Activated CD4-positive, alpha-beta T cell treated with anti-CD3 and anti-CD28 coated beads for 1 hour (primary cell): Measurements from ENCODE around the gene MAPK7.
"Not testable (repeated sequence)": the region's sequence is repeated elsewhere in the genome, so short reads cannot be mapped to it uniquely, and the experiment has no call there.

Source experiments
- DNase-seq: peaks from one replicate; pipeline ENCODE4 v3.0.0-alpha.2; 2020

The MAPK7 gene

DNA sequence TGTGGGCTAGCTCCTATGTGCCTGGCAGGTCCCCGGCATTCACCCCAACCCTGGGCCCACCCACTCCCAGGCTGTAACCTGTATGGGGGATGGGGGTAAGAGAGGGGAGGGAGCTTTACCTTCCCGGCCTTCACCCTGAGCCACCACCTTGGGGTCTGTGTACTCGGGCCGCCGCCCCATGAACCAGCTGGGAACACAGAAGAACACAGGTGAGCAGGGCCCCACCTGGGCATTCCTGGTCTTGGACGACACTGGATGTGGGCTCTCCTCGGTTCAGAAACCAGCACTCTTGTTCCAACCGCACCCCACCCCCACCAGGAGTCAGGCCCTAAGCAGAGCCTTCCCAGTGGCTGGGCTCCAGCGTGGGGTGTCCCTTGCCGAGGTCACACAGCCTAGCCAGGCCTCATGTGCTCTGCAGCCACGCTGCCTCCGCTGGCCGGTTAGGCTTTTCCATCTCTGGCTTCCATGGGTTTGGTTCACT is 34.6 kb upstream of the MAPK7 start:
- DNase-seq = no peak

DNA sequence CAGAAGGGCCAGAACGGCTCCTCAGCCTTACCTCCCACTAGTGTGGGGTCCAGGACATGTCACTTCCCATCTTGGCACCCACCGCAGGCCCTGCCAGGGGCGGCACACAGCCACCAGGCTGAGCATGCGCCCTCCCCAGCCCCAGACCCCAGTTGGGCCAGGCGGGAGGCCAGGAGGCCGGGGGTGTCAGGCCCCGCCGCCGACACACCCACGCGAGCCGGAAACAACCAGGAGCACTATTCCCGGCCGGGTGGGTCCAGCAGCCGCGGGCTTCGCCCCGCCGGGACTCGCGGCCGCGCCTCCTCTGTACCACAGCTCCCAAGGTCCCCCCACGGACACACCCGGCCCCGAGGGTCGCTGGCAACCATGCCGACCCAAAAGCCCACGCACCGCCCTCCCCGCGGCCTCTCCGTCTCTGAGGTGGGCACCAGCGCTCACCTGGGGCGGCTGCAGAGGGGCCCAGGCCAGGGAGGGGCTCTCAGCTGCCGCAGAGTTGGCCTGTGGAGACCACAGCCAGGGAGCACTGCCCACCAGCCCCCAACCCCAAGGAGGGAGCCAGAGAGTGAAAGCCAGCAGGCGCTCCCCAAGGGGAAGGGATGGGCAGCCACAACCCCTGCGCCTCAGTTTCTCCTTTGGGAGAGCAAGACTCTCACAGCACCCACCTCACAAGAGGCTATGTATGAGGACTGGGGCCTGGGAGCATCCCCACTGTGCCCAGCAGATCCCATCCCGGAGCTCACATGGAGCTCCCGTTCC is 33.8 kb upstream of the MAPK7 start:
- no peak for DNase-seq

DNA sequence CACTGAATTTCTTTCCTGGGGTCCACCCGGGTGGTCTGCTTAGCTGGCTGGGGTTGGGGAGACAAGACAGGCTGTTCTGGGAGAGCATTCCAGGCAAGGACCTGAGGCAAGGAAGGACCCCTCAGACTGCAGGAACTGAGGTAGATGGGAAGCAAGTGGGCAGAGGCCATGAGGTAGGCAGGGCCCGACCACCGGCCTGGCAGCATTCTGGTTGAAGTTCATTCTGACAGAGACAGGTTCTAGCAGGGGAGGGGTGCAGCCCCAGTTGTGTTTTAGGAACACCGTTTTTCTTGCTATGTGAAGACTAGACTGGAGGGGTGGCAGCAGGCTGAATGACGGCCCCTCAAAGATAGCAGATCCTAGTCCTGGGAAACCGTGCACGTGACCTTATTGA is 33.2 kb upstream of the MAPK7 start:
- DNase-seq = no peak

DNA sequence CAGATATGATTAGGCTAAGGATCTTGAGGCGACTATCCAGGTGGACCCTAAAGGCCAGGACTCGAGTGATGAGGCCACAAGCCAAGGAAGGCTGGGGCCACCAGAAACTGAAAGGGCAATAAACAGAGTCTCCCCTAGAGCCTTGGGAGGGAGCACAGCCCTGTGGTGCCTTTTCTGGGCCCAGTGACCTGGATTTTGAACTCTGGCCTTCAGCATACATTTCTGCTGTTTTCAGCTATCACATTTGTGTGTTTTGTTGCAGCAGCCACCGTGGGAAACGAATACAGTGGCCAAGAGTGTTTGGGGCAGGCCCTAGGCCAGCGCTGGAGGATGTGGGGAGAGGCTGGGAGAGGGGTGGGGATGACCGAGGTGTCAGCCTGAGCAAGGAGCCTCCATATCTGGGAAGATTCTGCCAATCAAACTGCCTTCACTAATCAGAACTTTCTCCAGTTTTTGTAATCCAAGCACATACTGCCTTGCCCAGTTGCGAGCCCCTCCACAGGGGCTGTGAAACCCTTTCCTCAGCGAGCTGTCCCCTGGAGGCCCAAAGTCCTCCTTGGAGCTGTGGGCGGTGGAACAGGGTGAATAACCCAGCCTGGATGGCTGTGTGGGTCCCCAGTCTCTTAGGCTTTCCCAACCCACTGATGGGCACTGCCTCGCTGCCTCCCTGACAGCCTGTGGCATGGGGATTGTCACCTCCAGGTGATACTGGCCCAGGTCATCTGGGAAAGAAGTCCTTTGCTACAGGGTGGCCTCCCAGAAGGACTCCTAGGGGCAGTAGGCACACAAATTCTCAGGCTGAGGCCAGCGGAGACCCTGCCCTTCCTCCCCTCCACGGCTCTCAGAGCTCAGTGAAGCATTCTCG is 32.6 kb upstream of the MAPK7 start:
- no peak for DNase-seq

DNA sequence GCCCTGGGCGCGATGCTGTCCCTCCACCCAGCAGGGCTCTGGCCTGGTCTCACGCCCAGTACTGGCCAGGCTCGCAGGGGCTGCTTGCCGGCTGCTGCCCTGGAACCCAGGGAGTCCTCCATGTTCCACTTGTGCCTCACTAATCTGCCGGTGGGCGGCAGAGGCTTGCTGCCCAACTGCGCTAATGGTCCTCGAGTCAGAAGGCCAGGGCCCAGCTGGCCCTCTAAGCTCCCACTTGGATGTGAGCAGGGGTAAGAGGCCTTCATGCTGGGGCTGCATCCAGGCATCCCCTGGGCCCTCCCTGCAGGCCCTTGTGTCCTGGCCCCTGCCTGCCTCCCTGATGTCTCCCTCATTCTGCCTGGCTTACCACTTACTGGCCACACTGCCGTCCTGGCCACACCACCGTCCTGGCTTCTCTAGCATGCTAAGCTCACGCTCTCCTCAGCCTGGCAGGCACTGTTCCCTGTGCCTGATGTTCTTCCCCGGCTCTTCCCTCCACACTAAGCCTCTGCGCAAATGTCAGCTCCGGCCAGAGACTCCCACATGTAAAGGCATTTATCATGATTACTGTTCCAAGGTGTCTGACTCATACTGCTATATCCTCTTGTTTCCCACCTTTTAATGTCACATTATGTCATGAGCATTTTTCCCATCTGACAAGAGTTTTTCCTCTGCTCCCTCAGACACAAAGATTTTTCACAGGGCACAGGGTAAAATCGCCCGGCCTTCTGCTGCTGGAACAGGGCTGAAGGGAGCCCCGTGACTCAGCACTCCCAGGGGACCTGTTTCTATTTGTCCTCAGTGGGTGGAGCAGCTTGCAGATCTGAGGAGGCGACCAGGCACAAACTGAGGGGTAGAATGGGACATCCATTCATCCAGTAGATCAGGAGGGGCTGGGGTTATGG is 31.7 kb upstream of the MAPK7 start:
- DNase-seq = no peak

DNA sequence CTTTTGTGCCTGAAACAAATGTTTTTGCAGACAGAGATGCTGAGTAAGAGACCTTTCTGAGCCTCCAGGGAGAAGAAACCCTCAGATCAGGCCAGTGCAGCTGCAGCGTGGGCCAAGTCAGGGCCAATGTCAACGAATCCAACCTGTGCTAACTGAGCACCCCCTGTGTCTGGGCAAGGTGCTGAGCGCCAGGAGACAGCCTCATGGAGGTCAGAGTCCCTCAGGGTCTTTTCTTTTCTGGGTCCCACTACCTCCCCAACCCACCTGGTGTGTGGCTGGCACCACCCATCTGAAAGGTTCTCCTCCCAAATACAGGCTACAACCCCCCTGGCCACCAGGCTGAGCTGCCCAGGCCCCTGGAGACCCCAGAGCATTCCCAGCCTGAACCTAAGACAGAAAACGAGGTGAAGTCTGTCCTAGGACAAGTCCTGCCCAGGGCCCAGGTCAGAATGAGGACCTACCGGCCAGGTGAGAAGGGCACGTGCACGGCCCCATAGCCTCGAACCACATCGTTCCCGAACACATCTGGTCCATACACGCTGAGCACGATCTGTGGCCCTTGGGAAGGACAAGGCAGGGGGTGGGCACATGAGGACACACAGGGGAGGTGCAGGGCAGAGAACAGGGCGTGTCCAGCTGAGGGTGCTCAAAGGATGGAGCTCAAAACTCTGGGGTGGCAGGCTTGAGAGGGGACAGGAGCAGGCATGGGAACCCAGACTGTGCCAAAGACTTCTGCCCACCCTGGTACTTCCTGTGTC is 30.8 kb upstream of the MAPK7 start:
- DNase-seq = no peak

DNA sequence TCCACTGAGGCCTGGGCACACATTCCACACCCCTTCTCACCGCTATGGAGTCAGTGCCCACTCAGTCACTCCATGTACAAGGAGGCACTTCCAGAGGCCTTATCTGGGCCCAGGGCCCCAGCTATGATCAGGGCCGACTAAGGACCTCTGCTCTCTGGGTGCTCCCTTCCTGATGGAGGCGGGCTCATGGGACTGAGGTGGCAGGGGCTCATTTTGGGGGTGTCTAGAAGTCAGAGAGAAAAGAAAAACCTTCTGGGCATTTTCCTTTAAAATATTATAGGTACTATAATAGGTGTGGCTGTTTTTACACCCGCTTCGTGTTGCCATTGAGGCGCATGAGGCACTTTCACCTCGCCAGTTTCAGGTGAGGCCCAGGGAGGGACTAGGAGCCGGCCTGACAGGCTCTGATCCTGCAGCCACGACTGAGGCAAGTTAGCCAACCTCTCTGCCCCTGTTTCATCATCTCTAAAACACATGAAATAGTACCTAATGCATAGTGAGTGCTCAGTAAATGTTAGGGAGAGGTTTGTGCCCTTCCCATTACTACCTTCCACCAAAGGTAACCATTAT is 30.1 kb upstream of the MAPK7 start:
- DNase-seq = no peak

DNA sequence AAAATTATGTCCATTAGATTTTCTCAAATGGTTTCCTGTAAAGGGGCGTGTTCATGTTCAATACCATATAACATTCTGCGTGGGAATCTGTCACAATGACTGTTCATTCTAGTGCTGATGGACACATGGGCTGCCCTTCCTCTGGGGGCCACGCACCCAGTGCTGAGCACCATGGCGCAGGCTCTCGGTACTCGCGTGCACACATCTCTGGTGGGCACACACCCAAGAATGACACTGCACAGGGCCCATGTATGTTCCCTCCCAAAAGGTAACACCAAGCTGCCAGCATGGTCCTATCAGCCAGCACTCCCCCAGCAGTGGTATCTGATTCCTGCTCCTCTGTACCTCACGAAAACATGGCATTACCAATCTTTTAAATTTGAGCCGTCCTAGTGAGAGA is 29.5 kb upstream of the MAPK7 start:
- no peak for DNase-seq

DNA sequence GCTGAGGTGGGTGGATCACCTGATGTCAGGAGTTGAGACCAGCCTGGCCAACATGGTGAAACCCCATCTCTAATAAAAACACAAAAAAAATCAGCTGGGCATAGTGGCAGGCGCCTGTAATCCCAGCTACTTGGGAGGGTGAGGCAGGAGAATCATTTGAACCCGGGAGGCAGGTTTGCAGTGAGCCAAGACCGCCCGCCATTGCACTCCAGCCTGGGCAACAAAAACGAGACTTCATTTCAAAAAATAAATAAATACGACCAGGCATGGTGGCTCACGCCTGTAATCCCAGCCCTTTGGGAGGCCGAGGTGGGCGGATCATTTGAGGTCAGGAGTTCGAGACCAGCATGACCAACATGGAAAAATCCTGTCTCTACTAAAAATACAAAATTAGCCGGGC is 24.9 kb upstream of the MAPK7 start:
- DNase-seq = not testable (repeated sequence)

DNA sequence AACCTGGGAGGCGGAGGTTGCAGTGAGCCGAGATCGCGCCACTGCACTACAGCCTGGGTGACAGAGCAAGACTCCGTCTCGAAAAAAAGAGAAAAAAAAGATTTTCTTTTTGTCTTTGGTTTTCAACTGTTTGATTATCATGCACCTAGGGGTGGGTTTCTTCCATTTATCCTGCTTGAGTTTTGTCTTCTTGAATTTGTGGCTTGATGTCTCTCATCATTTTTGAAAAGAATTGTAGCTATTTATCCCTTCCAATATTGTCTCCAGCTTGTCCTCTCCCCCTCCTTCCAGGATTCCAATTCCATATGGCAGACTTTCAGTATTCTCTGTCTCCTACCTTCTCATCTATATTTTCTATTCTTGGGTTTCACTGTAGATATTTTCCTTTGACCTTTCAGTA is 23.6 kb upstream of the MAPK7 start:
- DNase-seq = no peak

DNA sequence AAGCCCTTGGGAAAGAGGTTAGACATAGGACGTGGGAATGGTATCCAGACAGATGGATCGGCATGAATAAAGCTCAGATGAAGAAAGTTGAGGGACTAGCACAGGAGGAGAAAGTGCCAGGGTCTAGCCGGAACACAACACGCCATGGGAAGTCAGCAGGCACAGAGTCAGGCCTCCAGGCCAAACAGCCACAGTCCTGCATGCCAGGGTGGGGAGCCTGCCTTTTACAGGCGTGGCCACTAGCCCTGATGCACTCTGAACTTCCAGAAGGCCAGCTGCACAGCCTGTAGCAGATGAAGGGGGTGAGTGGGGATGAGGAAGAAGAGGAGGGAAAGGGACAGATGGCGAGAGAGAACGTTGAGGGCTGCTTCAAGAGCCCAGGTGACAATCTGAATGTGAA is 20.9 kb upstream of the MAPK7 start:
- no peak for DNase-seq

DNA sequence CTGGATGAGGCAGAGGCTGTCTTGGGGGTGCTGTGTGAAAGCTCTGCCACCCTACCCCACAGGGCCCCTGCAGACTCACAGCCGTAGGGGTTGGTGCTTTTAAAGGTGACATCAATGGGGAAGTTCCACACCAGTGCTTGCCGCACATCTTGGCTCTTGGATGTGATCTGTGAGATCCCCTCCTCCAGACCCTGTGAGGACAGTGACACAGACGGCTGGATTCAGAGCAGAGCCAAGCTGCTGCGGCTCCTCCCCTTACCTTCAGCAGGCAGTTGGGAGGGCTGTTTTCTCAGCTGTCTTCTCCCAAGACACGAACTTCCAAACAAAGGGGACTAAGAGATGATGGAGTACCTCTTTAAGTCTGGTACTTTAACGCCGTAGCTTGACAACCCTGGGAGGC is 20.5 kb upstream of the MAPK7 start:
- no peak for DNase-seq

DNA sequence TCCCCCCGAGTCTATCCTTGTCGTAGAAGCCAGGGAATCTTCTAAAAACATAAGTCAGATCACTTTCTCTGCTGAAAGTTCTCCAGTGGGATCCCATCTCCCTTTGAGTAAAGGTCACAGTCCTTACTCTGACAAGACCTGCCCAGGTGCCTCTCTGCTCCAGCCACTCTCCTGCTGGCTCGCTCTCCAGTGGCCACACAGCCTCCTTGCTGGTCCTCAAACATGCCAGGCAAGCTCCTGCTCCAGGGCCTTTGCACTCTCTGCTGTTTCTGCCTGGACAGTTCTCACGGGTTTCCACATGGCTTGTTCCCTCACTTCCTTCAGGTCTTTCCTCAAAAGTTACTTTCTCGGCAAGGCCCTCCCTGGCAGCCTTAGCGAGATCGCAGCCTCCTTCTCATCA is 19.1 kb upstream of the MAPK7 start:
- no peak for DNase-seq

DNA sequence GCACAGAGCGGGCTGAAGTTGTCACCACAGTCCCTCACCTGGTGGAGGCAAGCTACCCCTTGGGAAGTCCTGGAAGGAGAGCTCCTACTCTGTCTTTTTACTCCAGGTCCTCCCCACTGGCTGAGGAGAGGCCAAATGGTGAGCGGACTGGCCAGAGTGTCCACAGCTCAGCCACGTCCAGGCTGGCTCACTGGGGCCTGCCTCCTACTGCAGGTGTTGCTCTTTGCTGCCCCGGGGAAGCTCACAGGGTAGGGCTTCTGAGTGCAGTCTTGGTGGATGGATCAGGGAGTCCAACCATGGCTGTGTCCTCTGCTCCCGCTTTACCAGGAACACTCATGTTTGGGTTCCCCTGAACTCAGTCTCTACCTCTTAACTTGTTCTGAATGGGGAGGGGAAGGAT is 18.4 kb upstream of the MAPK7 start:
- DNase-seq = no peak

DNA sequence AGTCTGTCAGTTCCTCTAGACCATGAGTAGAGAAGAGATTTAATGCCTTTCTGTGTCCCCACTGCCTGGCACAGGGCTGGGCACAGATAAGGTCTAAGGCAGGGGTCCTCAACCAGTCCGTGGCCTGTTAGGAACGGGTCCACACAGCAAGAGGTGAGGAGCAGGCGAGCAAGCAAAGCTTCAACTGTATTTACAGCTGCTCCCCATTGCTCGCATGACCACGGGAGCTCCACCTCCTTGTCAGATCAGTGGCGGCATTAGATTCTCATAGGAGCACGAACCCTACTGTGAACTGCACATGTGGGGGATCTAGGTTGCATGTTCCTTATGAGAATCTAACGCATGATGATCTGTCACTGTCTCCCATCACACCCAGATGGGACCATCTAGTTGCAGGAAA is 17.5 kb upstream of the MAPK7 start:
- DNase-seq = no peak

DNA sequence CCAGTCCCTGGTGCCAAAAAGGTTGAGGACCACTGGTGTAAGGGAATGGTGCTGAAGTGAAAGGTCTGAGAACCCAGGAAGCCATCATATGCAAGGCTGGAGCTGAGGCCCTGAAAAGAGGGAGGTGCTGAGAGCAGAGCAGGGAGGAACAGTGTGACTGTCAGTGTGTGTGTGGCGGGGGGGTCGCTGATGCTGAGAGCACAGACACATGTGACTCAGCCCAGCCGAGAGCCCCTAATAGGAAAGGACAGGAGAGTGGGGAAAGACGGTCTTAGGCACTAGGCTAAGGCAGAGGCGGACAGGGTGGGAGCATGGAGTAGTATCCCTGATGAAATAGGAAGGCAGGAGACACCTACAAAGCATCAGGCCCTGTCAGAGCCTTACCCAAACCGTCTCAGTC is 17.0 kb upstream of the MAPK7 start:
- no peak for DNase-seq

DNA sequence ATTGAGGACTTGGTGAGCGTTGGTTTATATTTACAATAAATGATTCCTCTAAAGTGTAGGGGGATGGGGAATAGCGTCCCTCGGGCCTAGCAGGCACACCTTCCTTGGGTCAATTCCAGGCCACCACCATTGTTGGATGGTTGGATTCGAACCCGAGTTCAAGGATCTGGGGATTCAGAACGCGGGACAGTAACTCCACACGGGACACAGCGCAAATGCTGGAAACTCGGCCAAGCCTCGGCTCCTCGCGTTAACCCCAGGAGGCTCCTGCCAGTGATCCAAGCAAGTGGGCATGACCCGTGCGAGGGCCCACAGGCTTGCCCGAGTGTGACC is 16.4 kb upstream of the MAPK7 start:
- no peak for DNase-seq

DNA sequence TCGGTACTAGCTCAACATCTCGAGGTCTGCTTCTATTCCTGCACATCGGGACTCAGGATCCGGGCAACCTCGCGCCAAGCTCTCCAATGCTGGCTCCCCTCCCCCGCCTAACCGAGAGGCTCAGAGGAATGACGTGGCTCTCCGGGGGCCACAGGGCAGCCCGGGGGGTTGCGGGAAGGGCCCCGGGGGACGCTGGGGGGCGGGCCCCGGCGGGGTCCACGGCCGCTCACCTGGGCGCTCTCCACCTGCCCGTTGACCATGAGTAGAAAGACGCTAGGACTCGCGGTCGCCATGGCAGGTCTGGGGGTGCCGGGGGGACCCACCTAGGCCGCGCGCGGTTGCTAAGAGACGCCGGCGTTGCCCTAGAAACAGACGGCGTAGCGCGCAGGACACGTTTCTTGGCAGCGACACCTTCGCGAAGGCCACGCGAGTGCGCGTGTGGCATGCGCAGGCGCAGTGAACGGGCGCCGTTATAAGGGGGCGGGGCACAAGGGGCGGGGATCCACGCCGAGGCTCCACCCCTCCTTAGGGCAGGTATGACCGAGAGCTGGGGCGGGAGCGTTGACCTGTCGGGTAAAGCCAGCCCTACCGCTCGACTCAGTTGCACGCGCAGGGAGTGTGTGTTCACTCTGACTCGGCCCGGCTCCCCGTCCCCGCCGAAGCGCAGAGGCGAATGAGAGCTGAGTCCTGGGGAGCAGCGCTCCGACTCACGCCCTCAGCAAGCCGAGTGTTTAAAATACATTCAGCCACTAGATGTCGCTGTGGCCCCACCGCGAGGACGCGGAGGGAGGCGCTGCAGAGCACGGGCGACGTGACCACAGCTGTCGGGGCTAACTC is 15.8 kb upstream of the MAPK7 start, which contains the start of gene B9D1:
Gene B9D1 (minus strand): TSS at position 447 of the 837 bp plus-strand sequence. CDS start 154 bp downstream, at position 293.
- peak; percentile 94 for DNase-seq

DNA sequence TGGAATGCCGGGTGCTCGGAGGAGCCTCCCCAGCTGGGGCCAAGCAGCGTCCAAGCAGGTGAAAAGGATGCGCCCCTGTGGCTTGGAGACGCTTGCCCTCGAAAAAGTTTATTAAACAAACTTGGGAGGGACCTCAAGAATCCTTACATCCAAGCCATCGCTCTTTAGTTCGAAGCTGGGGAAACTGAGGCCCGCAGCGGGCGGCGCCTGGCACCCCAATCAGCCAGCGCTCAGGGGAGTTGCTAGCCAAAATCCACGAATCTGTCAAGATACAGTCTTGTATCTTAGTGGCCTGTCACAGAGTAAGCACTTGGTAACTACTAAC is 15.2 kb upstream of the MAPK7 start:
- no peak for DNase-seq

DNA sequence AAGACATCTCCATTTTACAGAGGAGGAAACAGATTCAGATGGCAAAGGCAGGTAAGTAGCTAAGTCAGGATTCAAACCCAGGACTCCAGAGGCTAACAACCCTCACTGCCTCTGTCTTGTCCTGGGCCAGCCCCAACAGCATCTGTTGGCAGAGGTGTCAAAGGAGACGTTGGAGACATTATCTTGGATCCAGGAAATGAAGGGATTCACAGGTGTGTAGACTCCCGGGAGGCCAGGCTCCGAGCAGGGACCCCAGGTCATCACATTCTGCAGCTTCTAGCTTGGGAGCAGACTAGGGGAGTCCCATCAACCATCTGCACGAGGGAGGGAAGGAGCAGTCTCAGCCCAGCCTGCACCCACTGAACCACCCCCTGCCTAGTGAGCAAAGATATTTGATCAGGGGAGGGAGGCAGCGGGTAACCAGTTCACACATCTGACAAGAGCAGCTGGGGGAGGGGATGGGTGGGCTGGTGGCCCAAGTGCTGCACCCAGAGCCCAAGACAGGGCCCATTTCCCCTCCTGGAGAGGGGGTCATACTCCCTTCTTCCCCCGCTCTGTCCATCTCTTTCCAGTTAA is 14.8 kb upstream of the MAPK7 start:
- DNase-seq = no peak
